HK-2 (cell line): Measurements from ENCODE around the gene ZFYVE28.

Source experiments
- DNase-seq: peaks from one replicate; pipeline ENCODE4 v3.0.0-alpha.2; 2018; ENCODE audit not compliant: unreplicated experiment

The ZFYVE28 gene

DNA sequence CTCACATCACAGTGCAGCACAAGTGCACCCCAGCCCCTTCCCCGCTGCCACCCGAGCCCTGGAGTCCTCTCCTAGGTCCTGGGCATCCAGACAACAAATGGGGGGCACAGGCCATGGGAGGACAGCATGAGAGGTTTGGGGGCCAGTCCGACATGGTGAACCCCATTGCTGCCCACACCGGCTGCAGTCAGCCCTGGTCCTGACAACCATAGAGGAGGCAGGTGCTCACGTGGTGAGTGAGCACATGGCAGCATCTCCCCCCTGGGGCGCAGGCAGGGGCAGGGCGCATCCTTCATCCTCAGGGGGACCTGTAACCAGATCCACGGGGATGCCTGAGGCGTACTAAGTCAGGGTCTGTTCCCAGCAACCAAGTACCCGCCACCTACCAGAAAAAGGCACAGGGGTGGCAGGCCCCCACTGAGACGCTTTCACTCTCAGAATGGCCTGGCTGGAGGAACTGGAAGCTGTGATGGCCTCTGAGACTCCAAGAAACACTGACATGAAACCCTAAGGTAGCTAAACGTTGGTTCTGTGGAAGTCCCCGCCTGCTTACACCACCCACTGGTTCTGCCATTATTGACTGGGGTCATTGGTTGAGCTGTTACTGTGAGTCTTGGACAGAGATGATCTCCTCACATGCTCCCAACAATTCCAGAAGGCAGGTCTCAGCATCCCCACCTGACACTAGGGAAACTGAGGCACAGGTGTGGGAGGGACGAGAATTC lies 6.5 kb downstream of the ZFYVE28 start:
- no peak for DNase-seq

DNA sequence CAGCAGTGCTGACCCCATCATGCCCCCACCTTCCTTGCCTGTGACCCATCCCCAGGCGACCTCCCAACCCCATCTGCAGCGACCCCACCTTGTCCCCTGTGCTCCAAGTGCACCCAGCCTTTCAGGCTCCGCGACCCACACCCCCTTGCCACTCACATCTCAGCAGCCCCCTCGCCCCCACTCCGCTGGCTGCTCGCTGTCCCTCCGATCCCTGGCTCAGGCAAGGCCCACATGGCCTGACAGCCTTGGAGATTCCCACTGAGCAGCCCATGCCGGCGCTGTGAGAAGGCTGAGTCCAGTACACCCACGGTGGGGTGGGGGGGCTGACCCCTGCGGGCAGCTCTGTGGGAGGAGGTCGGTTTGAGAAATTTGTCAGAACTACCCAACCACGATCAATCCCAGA lies 9.1 kb downstream of the ZFYVE28 start:
- DNase-seq = no peak

DNA sequence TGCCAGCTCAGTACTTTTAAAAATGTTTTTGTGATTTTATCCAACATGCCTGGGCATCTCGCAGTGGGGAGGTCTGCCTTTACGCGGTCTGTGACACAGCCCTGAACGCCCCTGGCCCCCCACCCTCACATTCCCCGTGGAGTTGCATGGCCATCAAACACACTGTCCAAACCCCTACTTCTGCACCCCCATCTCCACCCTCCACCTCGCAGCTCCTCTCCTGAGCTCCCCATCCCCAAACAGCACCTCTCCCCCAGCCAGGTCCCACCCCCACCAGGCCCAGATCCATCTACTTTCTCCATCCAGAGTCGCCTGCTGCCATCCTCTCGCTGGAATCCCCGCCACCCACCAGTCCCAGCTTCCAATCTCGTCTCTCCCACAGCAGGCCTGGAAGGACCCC lies 9.5 kb downstream of the ZFYVE28 start:
- no peak for DNase-seq

DNA sequence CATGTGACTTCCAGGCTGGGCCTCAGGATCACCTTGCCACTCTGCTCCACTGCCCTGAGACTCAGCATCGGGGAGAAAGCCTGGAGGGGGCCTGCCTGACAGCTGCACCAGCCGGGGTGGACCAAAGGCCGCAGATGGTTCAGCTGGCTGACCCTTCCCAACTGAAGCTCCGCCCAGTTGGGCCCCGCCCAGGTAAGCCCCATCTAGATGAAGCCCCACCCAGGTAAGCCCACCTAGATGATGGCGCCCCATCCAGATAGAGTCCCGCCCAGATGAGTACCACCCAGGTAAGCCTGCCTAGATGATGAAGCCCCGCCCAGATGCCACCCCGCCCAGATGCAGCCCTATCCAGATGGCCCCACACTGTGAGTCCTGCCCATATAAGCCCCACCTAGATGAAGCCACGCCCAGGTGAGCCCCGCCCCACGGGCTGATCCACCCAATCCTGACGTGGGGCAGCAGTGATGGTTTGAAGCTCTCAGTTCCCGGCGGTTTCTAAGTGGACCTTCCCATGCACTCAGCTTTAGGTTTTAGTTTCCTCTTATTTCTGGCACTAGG lies 10.0 kb downstream of the ZFYVE28 start:
- DNase-seq = no peak

DNA sequence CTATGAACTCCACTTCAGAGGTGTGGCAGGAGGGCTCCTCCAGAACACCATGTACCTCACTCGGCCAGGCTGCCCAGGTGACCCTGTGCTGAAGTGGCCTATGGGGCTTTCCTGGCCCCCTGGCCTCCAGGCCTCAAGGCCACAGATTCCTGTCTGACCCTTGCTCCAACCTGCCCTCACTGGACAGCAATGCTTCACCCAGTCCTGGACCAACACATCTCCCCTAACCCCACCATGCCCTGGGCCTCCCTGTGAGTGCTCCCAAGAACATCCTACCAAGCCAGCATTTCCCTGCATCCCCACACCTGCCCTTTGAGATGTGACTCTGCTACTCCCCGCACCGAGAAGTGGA lies 10.5 kb downstream of the ZFYVE28 start:
- no peak for DNase-seq

DNA sequence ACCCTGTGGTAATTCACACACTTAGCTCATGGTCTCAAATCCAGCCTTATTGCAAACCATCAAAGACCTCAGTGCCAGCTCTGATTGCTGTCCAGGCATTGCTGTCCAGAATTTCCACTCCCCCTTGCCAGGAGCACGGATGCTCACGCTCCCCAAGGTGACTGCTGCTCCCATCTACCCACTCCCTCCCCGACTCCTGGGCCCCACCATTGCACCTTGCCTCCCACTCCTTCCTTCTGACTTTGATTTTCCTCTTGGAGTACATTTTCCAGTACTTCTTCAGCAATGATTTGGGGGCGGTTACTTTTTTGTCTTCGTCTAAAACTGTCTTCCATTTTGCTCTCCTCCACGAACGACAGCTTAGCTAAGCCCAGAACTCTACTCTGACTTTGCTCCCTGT lies 11.5 kb downstream of the ZFYVE28 start:
- no peak for DNase-seq

DNA sequence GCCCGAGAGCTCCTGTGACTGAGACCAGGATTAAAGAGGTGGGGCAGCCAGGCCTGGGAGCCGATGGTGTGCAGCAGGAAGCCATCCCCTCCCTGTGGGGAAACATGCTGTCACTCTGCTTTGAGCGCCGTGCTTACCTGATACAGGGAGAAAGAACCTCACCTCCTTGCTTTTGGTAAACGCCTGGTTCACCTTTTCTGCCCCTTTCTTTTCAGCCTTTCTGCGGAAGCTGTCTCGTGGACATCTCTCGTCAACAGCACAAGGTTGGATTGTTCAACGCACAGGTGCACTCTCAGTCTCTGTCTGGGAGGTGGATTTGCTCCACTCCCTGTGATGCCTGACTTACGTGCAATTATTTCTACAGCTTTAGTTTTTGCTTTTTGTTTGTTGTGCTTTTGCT lies 12.0 kb downstream of the ZFYVE28 start:
- no peak for DNase-seq

DNA sequence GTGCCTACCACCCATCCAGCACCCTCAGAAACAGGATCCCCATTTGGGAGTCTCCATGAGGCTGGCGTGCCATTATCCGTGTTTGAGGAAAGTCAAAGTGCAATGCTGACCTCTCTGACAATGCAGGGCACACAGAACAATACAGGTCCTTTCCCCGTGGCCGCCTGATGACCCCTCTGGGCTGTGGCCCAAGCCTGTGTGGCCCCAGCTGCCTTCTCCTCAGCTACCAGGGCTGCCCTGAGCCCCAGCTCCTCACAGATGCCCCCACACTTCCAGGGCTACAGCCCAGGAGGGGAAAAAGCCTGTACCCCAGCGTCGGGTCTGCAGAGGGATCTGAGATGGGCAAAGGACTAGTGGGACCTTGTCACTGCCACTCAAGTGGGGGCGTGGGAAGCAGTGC lies 15.5 kb downstream of the ZFYVE28 start:
- DNase-seq = no peak

DNA sequence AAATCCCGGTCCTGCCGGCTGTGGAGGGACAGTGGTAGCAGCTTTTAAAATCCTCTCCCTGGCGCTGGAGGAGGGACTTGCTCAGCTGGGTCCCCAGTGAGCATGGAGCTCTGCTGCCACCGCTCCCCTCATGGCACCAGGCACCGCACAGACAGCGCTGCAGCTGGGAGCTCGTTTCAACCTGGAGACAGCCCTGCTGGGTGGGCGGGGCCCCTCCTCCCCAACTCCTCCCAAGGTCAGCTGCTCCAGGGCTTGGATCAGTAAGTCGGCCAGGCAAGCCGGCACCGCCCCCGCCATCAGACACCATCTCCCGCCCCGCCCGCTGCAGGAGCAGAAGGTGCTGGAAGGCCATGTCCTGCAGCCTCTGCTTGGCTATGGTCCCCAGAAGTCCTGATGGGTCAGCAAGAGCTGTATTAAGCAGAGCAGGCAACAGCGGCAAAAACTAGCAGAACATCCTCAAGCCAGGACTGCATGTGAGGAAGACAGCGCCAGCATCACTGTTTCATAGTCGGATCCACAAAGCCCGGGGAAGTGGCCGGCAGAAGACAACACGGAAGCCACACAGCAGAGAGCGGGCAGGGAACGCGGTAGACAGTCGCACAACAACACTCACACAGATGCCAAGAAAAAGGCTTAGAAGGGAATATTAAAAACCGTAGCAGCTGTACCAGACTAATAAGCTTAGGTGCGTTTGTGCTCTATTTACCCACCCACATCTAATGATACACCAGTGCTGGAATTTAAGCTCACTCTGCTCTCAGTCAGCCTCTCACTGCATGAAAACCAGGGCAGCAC lies 16.2 kb downstream of the ZFYVE28 start:
- DNase-seq = no peak

DNA sequence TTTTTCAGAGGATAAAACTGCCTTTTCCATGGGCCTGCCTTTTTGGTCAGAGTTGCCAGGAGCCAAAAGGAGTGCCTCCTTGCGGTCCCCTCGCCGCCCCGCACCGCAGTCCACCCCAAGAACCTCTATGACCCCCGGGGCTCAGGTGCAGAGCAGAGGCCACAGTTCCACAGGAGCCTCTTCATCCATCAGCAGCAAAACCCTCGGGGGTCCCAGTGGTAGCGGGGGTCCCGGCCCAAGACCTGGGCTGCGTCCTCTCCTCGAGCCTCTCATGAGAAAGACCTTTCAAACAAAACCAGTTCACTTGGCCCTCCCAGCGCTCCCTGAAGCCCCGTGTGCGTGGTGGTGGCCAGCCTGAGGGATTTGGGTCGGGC lies 16.8 kb downstream of the ZFYVE28 start:
- DNase-seq = no peak

DNA sequence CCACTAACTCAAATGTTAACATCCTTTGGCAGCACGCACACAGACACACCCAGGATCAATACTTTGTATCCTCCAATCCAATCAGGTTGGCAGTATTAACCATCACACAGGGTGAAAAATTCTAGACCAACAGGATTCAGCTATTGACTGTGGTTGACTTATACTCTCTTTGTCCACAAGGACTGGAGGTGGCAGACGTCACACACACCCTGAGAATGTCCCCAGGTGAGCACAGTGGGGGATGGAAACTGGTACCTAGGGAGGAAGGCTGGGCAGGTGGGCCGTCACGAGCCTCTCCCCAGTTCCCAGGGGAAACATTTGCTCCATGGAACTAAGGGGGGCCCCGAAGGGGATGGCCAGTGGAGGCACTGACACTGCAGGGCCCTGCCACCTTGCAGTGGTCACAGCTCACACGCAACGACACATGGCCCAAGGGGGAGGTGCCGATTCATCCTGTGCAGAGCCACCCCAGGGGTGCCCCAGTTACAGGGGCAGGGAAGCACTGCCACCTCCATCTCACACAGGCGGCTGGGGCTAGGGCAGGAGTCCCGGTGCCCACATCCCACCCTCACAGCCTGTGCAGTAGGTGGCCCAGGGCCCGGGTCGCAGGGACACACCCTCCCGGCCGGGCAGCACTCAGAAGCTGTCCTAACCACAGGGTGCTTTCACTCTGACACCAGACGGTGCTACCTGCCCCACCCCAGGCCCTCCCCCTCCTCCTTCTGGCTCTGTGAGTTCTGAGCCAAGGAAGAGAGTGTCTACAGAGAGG lies 17.4 kb downstream of the ZFYVE28 start:
- no peak for DNase-seq

DNA sequence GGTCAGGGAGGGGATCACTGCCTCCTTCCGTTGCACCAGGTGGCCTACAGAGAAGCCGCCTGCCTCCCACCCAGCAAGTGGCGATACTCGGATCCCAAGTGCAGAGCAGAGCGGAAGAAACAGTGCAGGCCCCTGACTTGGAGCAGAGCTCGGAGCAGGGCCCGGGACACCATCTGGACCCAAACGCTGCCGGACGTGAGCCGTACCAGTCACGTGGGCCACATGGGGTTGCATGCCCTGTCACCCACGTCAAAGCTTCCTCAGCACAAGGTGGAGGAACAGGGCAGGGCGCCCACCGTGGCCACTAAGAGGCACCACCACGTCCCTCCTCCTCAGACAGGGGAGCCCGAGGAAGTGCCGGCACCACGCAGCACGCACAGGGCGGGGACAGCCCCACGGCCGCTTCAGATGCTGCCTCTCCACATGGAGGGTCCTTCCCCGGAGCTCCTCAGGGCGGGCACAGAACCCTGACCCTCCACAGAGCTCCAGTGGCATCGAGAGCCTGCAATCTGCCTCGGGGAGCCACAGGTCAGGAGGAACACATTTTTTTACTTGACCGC lies 18.7 kb downstream of the ZFYVE28 start:
- no peak for DNase-seq

DNA sequence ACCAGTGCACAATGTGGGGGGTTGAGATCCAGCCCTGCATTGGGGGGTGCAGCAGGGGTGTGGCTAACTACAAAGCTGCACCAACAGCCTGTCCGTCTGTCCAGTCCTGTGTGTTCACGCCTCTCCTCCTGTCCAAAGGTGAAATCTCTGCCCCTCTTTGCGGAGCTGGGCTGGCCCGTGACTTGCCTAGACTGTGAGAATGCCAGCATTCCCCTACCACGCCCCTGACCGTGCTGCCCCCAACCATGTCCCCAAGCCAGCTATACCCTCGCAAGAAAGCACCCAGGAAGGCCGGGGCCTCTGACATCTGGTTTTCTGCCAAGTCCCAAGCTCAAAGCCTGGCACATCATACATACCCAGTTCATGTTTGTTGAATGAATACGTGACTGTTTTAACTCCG lies 19.2 kb downstream of the ZFYVE28 start:
- DNase-seq = no peak

DNA sequence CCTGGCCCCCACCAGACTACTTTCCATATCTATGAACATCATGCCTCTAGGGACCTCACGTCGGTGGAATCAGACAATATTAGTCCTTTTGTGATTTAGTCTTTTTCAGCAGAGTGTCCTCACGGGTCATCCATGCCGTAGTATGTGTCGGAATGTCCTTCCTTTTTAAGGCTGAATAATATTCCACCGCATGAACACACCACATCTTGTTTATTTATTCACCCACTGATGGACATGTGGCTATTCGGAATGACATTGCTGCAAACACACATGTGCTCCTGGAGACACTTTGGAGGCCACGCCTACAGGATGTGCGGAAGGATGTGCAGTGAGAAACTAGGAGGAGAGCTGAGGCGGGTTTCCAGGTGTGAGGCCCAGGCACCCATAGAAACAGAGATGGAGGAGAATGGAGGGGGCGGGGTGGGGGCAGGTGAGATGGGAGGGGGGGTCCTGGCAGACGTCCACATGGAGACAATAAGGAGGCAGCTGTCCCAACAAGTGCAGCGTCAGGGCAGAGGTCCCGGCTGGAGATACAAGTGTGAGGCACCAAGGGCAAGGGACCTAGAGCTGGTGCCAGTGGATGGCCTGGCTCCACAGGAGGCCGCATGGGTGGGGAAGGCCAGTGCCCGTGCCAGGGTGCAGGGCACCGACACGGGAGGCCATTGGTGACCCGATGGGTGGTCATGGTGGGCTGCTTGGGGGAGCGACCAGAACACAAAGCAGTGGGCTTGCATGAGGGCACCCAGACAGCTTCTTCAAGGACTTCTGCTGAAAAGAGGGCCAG lies 20.7 kb downstream of the ZFYVE28 start:
- no peak for DNase-seq

DNA sequence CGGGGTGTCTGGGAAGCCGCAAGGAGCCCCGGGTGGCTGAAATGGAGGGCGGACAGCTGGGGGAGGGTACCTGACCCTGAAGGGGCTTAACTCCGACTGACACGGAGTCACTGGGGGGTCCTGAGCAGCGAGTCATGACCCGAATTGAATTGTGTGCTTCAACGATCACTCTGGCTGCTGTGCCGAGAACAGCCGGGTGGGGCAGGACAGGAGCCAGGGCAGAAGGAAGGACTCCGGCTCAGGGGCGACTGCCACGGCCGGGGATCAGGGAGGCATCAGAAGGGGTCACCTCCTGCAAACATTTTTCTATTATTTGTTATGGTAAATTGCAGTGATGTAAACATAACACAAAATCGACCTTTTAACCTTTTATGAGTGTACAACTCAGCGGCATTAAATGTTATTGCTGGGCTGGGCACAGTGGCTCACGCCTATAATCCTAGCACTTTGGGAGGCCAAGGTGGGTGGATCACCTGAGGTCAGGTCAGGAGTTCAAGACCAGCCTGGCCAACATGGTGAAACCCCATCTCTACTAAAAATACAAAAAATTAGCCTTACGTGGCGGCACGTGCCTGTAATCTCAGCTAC lies 21.6 kb downstream of the ZFYVE28 start:
- no peak for DNase-seq

DNA sequence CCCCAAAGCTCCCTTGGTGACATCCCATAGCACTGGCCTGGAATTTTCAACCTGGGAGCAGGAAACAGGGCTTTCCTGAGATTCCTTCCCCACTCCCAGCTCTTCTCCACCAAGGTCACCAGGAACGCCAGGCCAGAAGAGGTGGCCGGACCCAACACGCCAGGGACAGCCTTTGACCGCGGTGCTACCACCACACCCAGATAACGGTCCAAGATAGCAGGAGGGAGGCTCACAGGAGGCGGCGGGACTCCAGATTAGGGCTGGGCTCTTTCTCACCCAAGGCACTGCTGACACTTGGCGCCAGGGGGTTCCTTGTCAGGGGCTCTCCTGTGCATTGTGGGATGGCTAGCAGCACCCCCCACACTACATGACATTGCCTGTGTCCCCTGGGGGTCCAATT lies 22.9 kb downstream of the ZFYVE28 start:
- no peak for DNase-seq

DNA sequence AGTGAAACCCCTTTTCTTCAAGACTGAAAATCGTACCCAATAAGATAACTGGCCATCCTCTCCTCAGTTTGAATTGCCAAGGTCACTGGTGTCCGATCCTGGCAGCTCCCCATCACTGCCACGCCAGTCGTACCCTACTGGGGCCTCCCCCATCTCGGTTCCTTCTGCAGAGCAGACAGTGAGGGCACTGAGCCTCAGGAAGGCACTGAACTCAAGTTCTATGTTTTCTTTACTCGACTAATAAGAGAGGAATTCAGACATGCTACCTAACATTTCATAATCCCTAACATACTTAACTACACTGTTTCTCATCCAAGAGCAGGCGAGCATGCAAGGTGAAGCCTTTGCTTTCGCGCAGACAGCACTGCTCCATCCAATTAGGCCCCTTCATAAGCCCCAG lies 23.4 kb downstream of the ZFYVE28 start:
- DNase-seq = no peak

DNA sequence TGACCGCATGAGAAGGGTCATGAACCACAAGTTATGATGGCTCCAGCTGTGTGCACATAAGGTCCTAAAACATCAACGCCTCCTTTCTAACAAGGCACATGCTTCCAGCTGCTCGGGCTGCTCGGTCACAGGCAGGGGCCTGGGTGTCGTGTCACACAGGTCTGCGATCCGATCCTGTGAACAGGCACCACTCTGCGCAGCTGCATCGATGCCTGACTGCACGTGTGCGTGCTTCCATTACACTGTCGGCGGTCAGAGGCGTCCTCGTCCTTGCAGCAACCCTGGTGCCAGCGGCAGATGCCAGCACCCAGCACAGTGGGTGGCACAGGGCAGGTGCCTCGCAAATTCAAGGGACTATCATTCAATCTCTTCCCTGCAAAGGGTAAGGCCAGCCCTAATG lies 23.9 kb downstream of the ZFYVE28 start:
- DNase-seq = no peak

DNA sequence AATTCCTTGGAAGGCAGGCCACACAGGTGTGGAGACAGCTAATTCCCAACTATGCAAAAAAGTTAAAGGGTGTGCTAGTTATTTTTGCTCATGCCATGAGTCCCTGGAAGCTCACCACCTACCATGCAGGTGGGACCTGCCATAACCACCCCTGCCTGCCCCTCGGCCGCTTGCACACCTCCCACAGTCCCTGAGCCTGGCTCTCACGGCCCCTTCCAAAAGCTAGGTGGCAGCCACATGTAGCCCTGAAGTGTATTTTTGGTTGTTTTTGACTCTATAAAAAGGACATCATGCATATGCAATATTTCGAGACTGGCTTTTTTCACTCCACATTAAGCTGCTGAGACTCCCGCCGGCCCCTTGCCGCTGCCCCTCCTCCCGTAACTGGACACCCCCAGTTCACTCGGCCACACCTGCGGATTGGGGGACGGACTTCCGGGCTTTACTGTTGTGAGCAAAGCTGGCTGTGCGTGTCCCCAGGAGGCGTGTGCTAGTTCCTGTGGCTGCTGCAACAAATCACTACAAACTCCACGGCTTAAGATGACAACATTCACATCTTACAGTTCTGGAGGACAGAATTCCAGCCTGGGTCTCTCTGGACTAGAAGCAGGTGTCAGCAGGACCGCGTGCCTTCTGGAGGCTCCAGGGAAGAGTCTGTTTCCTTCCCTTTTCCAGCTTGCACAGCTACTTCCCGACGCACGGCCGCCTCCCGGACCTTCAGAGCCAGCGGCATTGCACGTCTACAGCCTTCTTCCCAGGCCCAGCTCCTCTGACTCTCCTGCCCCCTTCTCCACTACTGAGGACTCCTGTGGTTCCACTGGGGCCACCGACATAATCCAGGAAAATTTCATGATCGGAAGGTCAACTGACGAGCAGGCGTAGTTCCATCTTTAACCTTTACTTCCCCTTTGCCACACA lies 24.8 kb downstream of the ZFYVE28 start:
- no peak for DNase-seq
